ENCODE data around the gene CNTN2.

Gene CNTN2

GRCh38 chr1:205030896-205031295 lies 12.1 kb upstream of the CNTN2 start:
- DNase-seq (ENCODE audit: low read depth) = no peak
- TF ChIP-seq CTCF (conservative IDR thresholded peaks at IDR 0.05; ENCODE audit: low read depth, low read length) = no peak
- no peak overlapping the region for H3K4me3 ChIP-seq (ENCODE audit: low read length)

- no peak for TF ChIP-seq CTCF (conservative IDR thresholded peaks at IDR 0.05; ENCODE audit: low read depth, low read length)
- no peak for DNase-seq (ENCODE audit: low read depth)
- H3K4me3 ChIP-seq (ENCODE audit: low read length) = no peak overlapping the region
Observed at GRCh38 chr1:205032508-205032907, 10.5 kb upstream of the CNTN2 start.

GRCh38 chr1:205037539-205037938 lies 5.5 kb upstream of the CNTN2 start:
- H3K4me3 ChIP-seq (ENCODE audit: low read length) = no peak overlapping the region
- TF ChIP-seq CTCF (conservative IDR thresholded peaks at IDR 0.05; ENCODE audit: low read depth, low read length) = no peak
- no peak for DNase-seq (ENCODE audit: low read depth)

GRCh38 chr1:205038132-205038786 lies 4.8 kb upstream of the CNTN2 start:
- no peak for DNase-seq (ENCODE audit: low read depth)
- H3K4me3 ChIP-seq (ENCODE audit: low read length) = no peak overlapping the region
- no peak for TF ChIP-seq CTCF (conservative IDR thresholded peaks at IDR 0.05; ENCODE audit: low read depth, low read length)

- H3K4me3 ChIP-seq (ENCODE audit: low read length) = no peak overlapping the region
- no peak for TF ChIP-seq CTCF (conservative IDR thresholded peaks at IDR 0.05; ENCODE audit: low read depth, low read length)
- DNase-seq (ENCODE audit: low read depth) = no peak
Observed at GRCh38 chr1:205041001-205041715, 1.9 kb upstream of the CNTN2 start.

- DNase-seq (ENCODE audit: low read depth) = no peak
- TF ChIP-seq CTCF (conservative IDR thresholded peaks at IDR 0.05; ENCODE audit: low read depth, low read length) = no peak
- H3K4me3 ChIP-seq (ENCODE audit: low read length) = no peak overlapping the region
Observed at GRCh38 chr1:205041998-205042910, 758 bp upstream of the CNTN2 start.

Data from retinal pigment epithelial cell (primary cell).